Fibroblast of pulmonary artery (primary cell): ENCODE data around the gene PDK1.
"Not testable (repeated sequence)": the region's sequence is repeated elsewhere in the genome, so short reads cannot be mapped to it uniquely, and the experiment has no call there.

Source experiments
- DNase-seq: peaks from one replicate; pipeline ENCODE4 v3.0.0-alpha.2; 2010; ENCODE audit warnings: low read depth
- H3K4me3 ChIP-seq: replicated peaks from 2 replicates; pipeline ENCODE4 v1.5.1; 2011; ENCODE audit warnings: low read depth, mild to moderate bottlenecking, control low read depth, low read length, moderate library complexity
- CTCF ChIP-seq: IDR thresholded peaks from 2 replicates; pipeline ENCODE4 v1.5.1; 2011; ENCODE audit warnings: mild to moderate bottlenecking, control low read depth, low read length, inconsistent platforms; ENCODE audit errors: missing control alignments

PDK1 gene

GRCh38 chr2:172588931-172589330, 33.0 kb downstream of the PDK1 start:
- H3K4me3 ChIP-seq, result no peak overlapping the region
- DNase-seq, result no peak
- no peak for TF ChIP-seq CTCF

- H3K4me3 ChIP-seq, DNase-seq: not testable (repeated sequence)
Observed at GRCh38 chr2:172591386-172591785, 35.5 kb downstream of the PDK1 start.

GRCh38 chr2:172592190-172592589, 36.3 kb downstream of the PDK1 start:
- DNase-seq, H3K4me3 ChIP-seq: not testable (repeated sequence)

DNA sequence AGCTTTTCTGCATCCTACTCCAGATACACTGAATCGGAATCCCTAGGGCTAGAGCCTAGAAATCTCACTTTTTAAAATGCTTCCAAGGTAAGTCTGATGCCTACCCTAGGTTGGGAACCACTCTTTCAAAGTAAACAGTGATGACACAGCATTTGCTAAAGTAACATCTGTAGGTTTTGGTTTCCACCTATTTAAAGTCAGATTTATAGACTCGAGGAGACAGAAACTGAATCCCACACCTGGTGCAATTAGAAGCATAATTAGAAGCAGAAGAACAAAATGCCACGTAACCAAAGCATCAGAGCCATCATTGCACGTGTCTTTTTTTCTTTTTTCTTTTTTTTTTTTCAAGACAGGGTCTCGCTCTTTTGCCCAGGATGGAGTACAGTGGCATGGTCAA, 40.9 kb downstream of the PDK1 start:
- no peak overlapping the region for H3K4me3 ChIP-seq
- no peak for TF ChIP-seq CTCF
- DNase-seq, result no peak

DNA sequence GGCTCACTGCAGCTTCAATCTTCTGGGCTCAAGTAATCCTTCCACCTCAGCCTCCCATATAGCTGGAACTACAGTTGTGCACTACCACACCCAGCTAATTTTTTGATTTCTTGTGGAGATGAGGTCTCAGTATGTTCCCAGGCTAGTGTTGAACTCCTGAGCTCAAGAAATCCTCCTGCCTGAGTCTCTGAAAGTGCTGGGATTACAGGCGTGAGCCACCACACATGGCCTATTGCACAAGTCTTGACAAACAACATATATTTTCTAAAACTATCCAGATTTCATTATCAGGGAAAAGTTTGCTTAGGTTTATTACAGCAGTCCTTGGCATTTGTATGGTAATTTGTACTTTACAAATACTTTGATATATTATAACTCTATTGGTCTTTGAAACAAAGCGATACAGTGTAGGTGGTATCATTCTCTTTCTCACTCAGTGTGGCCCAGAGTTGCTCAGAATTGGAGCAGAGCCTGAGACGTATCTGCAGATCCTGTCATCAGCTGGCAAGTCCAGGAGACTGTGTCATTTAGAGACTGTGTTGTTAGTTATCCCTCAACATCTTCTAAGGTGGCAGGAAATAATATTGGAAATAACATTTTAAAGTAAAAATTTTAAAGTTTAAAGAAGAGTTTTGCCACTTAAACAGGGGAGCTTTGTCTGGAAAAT, 41.4 kb downstream of the PDK1 start:
- no peak for DNase-seq
- no peak for TF ChIP-seq CTCF
- H3K4me3 ChIP-seq, result no peak overlapping the region

- no peak for TF ChIP-seq CTCF
- no peak overlapping the region for H3K4me3 ChIP-seq
- no peak for DNase-seq
Observed at GRCh38 chr2:172599947-172600346, 44.1 kb downstream of the PDK1 start.

- TF ChIP-seq CTCF, result no peak
- H3K4me3 ChIP-seq, result no peak overlapping the region
- no peak for DNase-seq
Observed at GRCh38 chr2:172600557-172601008, 44.7 kb downstream of the PDK1 start.

DNA sequence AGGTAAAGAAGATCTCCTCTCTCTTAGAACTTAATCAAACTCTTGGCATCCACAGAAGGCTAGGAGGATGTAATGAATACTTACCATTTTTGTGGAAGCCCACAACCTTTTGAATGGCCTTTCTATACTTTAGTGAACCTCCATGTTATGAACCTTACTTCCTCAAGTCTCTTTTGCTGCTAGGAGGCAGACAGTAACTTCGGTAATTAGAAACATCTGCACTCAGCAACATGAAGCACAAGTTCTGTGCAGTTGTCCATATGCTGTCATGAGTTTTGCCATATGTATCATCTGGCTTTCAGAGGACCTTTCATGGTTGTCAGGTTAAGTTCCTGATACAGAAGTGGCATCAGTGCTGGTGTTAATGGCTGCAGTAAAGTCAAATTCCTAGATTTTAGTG, 50.4 kb downstream of the PDK1 start:
- no peak for DNase-seq
- TF ChIP-seq CTCF, result no peak
- H3K4me3 ChIP-seq, result no peak overlapping the region
